Tibial nerve (tissue), 4 donors: ENCODE results near the gene C2orf92. TPM values are rescaled to one million over a fixed set of nuclear protein-coding genes. Genes with fewer than 3 reads are reported as not detected.

ENCODE experiments used
- DNase-seq, 2 donors: peaks; one replicate each; pipeline ENCODE4 v3.0.0-alpha.2; 2019; ENCODE audit warnings: low spot score in 2 of 2
- H3K27ac ChIP-seq, 4 donors: fragments of 200-600 bp; sonication (generic) in 3 of 4; one replicate each; pipeline ENCODE4 v1.5.1; 2017 to 2019; ENCODE audit warnings: mild to moderate bottlenecking in 1 of 4
- H3K27me3 ChIP-seq, 2 donors: fragments of 200-600 bp; sonication (generic) in 1 of 2; one replicate each; pipeline versions ENCODE4 v1.5.1 to v1.6.0; 2017 to 2019
- H3K36me3 ChIP-seq, 3 donors: fragments of 200-600 bp; sonication (generic); one replicate each; pipeline ENCODE4 v1.5.1; 2018 to 2019
- H3K4me1 ChIP-seq, 4 donors: fragments of 200-600 bp; sonication (generic) in 3 of 4; one replicate each; pipeline ENCODE4 v1.5.1; 2017 to 2019
- H3K4me3 ChIP-seq, 4 donors: fragments of 200-600 bp; sonication (generic) in 3 of 4; one replicate each; pipeline ENCODE4 v1.5.1; 2017 to 2019; ENCODE audit warnings: mild to moderate bottlenecking in 1 of 4, moderate library complexity in 1 of 4
- H3K9me3 ChIP-seq, 4 donors: fragments of 200-600 bp; sonication (generic) in 3 of 4; one replicate each; pipeline ENCODE4 v1.5.1; 2017 to 2019
- EP300 ChIP-seq, 2 donors: sonication (generic); formaldehyde crosslinking; IDR thresholded peaks; one replicate each; pipeline ENCODE4 v1.6.1; 2017; ENCODE audit warnings: antibody characterized with exemption in 2 of 2, mild to moderate bottlenecking in 1 of 2
- POLR2A ChIP-seq, 2 donors: fragments of 450-650 bp; IDR thresholded peaks; one replicate each; pipeline ENCODE4 v1.6.1; 2017; ENCODE audit warnings: antibody characterized with exemption in 2 of 2, mild to moderate bottlenecking in 2 of 2, moderate library complexity in 2 of 2
- WGBS, 2 donors: methylation state at CpG; one replicate each; pipeline ENCODE4 v1.1.5; 2018; 5-methylcytosine and 5-hydroxymethylcytosine counted together
- small RNA-seq: library from RNA; depleted of rRNA; stranded (forward); fragments of <200 nt; gene quantifications from one replicate; pipeline ENCODE3, GENCODE V24; 2016
- total RNA-seq, 4 donors: library from RNA; depleted of rRNA; stranded (reverse); fragments of >200 nt; gene quantifications; one replicate each; pipeline ENCODE4 v1.1.0, GENCODE V29; 2016
- TF ChIP-seq, protein P1 (sequence below), 5 experiments: fragments of 200-600 bp in 3 of 5; fragments of 450-650 bp in 2 of 5; sonication (generic) in 3 of 5; IDR thresholded peaks; one replicate each; pipeline ENCODE4 v1.5.1; 2016 to 2019; ENCODE audit warnings: antibody characterized with exemption in 5 of 5, mild to moderate bottlenecking in 3 of 5, moderate library complexity in 2 of 5

Gene C2orf92
- total RNA-seq, 4 donors from 2014 or later: 4.5 to 65.1 (median 11.6) TPM

DNA sequence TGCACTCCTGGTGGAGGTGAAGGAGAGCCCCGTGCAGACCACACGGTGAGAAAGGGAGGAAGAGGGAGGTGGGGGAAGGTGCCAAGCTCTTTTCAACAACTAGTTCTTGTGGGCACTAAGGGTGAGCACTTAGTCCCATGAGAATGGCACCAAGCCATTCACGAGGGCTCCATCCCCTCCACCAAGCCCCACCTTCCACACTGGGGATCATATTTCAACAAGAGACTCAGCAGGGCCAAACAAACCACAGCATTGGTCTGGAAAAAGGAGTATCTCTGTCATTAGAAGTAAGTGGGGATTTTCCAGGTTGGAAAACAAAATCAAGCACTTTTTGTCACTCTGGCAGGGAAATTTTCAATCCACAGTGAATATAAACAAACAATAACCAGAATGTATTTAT, 82.2 kb downstream of the C2orf92 start:
- WGBS, 2 donors: 48 to 61% methylated on average over 3 of the region's 3 CpGs
- Histone ChIP-seq H3K4me1 (no peaks in the 10 kb centered on the region), H3K36me3 (peaks cover 0 to 53% (median 0%) of the 10 kb centered on the region in 3 donors), H3K9me3 (no peaks in the 10 kb centered on the region), H3K4me3 (no peak overlapping the region), H3K27me3 (no peaks in the 10 kb centered on the region), H3K27ac (no peak overlapping the region)
- no peak for DNase-seq
- TF ChIP-seq POLR2A (IDR thresholded peaks at IDR 0.05) (no peak), EP300 (IDR thresholded peaks at IDR 0.05) (no peak)
- TF ChIP-seq, protein P1, sequence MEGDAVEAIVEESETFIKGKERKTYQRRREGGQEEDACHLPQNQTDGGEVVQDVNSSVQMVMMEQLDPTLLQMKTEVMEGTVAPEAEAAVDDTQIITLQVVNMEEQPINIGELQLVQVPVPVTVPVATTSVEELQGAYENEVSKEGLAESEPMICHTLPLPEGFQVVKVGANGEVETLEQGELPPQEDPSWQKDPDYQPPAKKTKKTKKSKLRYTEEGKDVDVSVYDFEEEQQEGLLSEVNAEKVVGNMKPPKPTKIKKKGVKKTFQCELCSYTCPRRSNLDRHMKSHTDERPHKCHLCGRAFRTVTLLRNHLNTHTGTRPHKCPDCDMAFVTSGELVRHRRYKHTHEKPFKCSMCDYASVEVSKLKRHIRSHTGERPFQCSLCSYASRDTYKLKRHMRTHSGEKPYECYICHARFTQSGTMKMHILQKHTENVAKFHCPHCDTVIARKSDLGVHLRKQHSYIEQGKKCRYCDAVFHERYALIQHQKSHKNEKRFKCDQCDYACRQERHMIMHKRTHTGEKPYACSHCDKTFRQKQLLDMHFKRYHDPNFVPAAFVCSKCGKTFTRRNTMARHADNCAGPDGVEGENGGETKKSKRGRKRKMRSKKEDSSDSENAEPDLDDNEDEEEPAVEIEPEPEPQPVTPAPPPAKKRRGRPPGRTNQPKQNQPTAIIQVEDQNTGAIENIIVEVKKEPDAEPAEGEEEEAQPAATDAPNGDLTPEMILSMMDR (IDR thresholded peaks at IDR 0.05): no peak

Small RNA genes within 50 kb of the gene (small RNA-seq; reads per million reads assigned to genes)
- not detected for gene RNU4-8P

Other genes with a start within 250 kb of the C2orf92 start
- gene ANKRD36B, start 79.8 kb upstream of the C2orf92 start, total RNA-seq: 10 to 100 TPM; 56.6 to 87.5 (median 71.4) TPM
- gene COX5B, start 23.7 kb upstream of the C2orf92 start, total RNA-seq: 100 to 1,000 TPM; 248 to 409 (median 335) TPM
- gene ACTR1B, start 5.7 kb upstream of the C2orf92 start, total RNA-seq: 100 to 1,000 TPM in 1 of 4 donors, 10 to 100 TPM in 3; 65.1 to 109 (median 85.5) TPM
- 10 to 100 TPM in 1 of 4 donors, 1 to 10 TPM in 3; 3.5 to 13.5 (median 5.3) TPM for gene ZAP70, start 43.9 kb downstream of the C2orf92 start, total RNA-seq